ENCODE data around the gene PTPRA. TPM values are rescaled to one million over a fixed set of nuclear protein-coding genes. Genes with fewer than 3 reads are reported as not detected.
"Not testable (repeated sequence)": the region's sequence is repeated elsewhere in the genome, so short reads cannot be mapped to it uniquely, and the experiment has no call there.

Gene PTPRA
- total RNA-seq, 1 donor from 2014 or later = 36.5 TPM

GRCh38 chr20:3010985-3011723, 137.9 kb downstream of the PTPRA start:
- ATAC-seq = no peak

GRCh38 chr20:3011752-3012151, 138.5 kb downstream of the PTPRA start:
- no peak for ATAC-seq

GRCh38 chr20:3013771-3014170, 140.5 kb downstream of the PTPRA start:
- ATAC-seq = no peak

GRCh38 chr20:3014179-3014578, 140.9 kb downstream of the PTPRA start:
- ATAC-seq = no peak

- ATAC-seq = no peak
Measured at GRCh38 chr20:3014662-3015061, 141.4 kb downstream of the PTPRA start.

GRCh38 chr20:3015302-3015701, 142.0 kb downstream of the PTPRA start:
- not testable (repeated sequence) for ATAC-seq

GRCh38 chr20:3021327-3021726, 148.0 kb downstream of the PTPRA start:
- no peak for ATAC-seq

- no peak for ATAC-seq
Measured at GRCh38 chr20:3021777-3022176, 148.5 kb downstream of the PTPRA start.

- peak; percentile 32 for ATAC-seq
Measured at GRCh38 chr20:3022559-3023490, 149.5 kb downstream of the PTPRA start.

GRCh38 chr20:3027987-3028386, 154.7 kb downstream of the PTPRA start:
- ATAC-seq = no peak

GRCh38 chr20:3031524-3032147, 158.4 kb downstream of the PTPRA start:
- ATAC-seq = no peak

- ATAC-seq = no peak
Measured at GRCh38 chr20:3032624-3033023, 159.3 kb downstream of the PTPRA start.

- no peak for ATAC-seq
Measured at GRCh38 chr20:3037654-3038053, 164.4 kb downstream of the PTPRA start.

GRCh38 chr20:3038454-3038853, 165.2 kb downstream of the PTPRA start:
- ATAC-seq = no peak

- ATAC-seq = no peak
Measured at GRCh38 chr20:3039426-3039825, 166.1 kb downstream of the PTPRA start.

- no peak for ATAC-seq
Measured at GRCh38 chr20:3040086-3040485, 166.8 kb downstream of the PTPRA start.

- no peak for ATAC-seq
Measured at GRCh38 chr20:3041854-3042409, 168.7 kb downstream of the PTPRA start.

- ATAC-seq = no peak
Measured at GRCh38 chr20:3042625-3043024, 169.3 kb downstream of the PTPRA start.

GRCh38 chr20:3043322-3043721, 170.0 kb downstream of the PTPRA start, which contains the start of gene GNRH2:
TSS of gene GNRH2 (plus strand) at chr20:3043622. CDS start at chr20:3044415, 793 bp downstream.
- ATAC-seq = no peak

GRCh38 chr20:3044336-3044965, 171.2 kb downstream of the PTPRA start:
- ATAC-seq = no peak

- peak; percentile 49 for ATAC-seq
Measured at GRCh38 chr20:3045042-3045815, 171.9 kb downstream of the PTPRA start.
